IPS-11a (cell line): ENCODE measurements around the gene XRCC1.
A peak's percentile ranks its signal among the peaks of the same experiment; 100 is the strongest.

Source experiments
- H3K4me3 ChIP-seq: one replicate; pipeline ENCODE4 v1.5.1; 2013; ENCODE audit warnings: low read depth, low read length, control low read depth

The XRCC1 gene, protein sequence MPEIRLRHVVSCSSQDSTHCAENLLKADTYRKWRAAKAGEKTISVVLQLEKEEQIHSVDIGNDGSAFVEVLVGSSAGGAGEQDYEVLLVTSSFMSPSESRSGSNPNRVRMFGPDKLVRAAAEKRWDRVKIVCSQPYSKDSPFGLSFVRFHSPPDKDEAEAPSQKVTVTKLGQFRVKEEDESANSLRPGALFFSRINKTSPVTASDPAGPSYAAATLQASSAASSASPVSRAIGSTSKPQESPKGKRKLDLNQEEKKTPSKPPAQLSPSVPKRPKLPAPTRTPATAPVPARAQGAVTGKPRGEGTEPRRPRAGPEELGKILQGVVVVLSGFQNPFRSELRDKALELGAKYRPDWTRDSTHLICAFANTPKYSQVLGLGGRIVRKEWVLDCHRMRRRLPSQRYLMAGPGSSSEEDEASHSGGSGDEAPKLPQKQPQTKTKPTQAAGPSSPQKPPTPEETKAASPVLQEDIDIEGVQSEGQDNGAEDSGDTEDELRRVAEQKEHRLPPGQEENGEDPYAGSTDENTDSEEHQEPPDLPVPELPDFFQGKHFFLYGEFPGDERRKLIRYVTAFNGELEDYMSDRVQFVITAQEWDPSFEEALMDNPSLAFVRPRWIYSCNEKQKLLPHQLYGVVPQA

DNA sequence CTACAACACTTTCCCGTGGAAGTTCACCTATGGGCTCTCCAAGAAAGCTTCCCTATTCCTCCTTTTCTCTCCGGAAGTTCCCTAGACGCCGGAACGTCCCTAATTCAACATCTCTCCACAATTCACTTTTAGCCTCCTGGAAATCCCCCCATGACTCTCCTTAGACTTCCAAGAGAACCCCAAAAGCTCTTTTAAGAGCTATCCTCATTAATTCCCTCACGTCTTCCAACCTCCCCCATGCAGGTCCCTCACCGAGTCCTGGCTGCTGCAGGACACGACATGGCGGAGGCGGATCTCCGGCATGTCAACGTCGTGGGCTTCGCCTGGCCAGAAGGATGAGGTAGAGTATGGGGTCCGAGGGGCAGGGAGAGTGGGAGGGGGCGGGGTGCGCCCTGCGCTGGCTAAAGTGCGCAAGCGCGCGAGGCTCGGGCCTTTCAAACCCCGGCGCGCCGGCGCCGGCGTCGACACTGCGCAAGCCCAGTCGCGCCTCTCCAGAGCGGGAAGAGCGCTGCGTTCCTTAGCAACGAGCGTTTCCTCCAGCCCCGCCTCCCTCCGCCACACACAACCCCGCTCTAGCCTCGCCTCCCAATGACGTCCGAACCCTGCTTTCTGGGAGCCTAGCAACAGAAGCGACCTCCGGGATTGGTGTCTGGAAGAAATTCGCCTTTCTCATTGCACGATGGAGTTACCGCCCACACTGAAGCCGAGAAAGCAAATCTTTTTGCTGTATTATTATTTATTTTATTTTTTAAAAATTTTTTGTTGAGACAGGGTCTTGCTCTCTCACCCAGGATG, at the start of gene XRCC1, which contains the start of gene PINLYP:
TSS of gene XRCC1 (minus strand) at position 372 of the 795 bp plus-strand sequence. CDS start at position 303, 69 bp downstream.
TSS of gene PINLYP (plus strand) at position 646 of the 795 bp plus-strand sequence. CDS start 1,391 bp downstream, outside the sequence.
- H3K4me3 ChIP-seq = peak within 1 kb of the TSS; percentile 78

DNA sequence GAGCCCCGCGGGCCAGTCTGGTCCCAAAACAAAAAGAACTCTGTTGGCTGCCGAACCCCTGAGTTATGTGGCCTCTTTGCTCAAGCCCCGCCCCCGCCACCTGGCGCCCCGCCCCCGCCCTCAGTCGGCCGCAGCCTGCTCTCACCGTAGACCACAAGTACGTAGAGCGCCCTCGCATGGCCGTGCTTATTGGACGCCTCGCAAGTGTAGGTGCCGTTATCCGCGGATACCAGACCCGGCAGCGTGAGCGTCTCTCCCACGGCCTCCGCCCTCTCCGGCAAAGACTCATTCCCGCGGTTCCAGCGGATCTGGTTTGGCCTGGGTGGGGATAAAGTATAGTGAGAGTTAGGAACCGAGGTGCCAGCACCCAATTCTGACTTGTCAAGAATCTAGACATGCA, 49.6 kb upstream of the XRCC1 start:
- no peak overlapping the region for H3K4me3 ChIP-seq

DNA sequence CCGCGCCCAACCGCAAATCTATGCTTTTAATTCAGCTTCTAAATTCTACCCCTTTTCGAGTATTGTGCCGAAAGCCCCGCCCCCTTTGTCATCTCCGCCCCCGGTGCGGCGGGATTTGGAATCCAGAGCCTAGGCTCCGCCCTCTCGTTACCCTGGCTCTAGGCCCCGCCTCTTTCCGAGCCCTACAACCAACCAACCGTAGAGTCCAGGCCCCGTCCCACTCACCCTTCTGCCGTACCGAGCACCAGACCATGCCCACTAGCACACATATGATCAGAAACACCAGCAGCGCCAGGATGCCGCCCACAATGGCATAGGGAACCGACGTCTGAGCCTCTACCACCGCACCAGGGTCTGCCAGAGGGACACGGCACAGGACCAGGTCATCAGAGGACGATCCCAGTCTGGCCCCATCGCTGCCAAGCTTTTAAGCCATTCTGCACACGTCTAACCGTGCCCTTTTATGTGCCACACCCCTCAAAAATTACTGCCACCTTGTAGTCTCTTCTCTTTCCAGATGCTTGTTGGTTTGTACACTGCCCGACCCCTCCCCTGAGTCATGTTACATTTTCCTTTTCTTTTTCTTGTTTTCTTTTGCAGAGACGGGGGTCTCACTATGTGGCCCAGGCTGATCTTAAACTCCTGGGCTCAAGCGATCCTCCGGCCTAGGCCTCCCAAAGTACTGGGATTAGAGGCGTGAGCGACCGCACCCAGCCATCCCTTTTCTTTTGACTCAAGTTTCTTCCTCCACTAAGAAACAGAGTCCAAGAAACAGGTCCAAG, 48.8 kb upstream of the XRCC1 start:
- no peak overlapping the region for H3K4me3 ChIP-seq

DNA sequence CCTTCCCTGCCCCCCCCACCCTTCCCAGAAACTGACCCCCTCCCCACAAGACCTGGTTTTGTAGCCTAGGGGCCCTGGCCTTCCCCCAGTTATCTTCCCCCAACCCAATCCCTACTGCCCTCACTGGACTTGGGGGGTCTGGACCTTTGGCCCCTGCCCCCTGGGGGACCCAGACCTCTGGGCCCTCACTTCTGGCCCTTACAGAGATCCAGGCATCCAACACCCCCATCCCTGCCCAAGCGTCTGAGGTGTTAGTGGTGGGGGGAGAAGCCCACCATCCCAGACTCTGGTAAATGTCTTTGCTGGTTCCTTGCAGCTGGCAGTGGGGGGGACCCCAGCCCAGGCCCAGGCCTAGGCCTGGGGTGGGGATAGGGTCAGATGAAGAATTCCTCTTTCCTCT, 47.6 kb upstream of the XRCC1 start:
- no peak overlapping the region for H3K4me3 ChIP-seq

DNA sequence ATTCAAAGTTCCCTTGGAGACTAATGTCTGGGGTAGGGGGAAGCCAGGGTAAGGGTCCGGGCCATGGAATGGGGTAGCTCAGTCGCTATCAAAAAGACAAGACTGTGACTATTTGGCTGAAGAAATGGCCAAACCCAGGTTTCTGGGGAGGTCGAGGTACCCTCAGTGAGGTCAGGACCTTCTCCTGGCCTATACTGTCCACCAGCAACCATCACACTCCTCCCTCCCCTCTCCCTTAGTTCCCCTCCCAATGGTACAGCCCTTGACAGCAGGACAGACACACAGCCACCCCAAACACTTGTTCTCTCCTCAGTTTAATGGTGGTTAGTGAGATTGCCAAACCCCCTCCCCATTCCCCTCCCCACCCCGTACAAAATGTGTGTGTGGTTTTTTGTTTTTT, 46.7 kb upstream of the XRCC1 start:
- no peak overlapping the region for H3K4me3 ChIP-seq

DNA sequence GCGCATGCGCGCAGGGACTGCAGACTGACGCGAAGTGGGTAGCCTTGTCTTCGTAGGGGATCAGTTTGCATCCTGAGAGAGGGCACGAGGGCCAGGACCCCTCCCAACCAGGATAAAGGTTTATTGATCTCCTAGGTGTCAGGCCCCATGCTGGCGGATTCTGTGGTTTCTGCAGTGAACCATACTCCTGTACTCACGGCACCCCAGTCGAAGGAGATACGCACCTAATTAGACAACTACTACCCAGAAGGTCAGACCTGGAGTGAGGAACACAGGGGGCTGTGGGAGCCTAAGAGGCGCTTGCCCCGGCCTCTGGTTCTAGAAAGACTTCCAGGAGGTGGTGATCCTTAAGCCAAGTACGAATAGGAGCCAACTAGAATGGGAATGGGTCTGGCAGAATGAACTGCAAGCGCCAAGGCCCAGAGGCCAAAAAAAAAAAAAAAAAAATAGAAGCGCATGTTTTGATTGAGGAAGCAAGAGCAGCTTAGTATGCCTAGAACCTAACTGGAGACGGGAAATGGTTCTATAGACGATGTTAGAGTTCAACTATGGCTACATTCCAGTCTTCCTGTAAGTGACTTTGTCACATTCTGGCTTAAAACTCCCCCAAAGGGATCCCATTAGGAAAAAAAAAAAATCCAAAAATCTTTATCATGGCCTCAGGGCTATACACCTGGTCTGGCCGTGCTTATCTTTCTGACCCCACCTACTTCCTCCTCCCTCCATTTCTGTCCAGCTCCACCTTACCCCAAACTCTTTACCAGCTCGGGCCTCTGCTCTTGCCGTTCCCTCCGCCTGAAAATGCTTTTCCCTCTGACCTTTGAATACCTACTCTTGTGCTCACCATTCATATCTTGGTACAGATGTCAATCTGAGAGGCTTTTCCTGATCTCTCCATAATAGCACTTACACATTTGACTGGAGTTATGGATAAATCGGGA, 45.0 kb upstream of the XRCC1 start:
- H3K4me3 ChIP-seq = peak overlapping the region; percentile 77

DNA sequence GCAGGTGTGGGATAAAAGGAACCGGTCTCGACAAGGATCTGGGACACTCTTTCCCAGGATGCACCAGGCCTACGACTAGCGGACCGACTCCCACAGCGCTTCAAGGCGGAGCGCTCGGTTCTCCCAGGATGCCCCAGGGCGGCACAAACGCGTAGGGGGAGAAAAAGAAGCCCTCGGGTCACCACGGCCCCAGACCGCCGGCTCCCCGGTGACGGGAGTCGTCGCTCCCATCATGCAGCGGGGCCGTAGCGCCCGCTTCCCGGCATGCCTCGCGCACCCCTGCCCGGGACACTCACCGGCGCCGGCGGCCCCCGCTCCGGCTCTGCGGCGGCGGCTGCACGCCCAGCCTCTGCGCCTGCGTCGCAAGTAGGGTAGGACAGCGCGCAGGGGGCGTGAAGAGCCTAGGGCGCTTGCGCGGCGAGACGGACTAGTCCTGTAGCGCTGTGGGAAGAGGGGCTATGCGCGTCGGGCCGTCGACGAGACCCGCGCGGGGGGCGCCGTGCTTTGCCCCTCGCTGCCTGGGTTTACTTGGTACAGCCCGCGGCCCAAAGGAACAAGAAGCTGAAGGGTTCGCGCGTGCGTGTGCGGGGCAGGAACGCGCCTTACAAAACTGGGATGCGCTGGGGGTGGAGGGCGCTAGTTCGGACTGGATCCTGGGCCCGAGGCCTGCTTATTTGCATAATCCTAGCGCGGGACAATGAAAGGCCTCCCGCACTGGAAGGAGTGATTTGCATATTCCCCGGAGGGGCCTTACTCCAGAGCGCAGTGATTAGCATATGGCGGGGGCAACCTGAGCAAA, 44.1 kb upstream of the XRCC1 start, which contains the start of gene ZNF428:
TSS of gene ZNF428 (minus strand) at position 368 of the 799 bp plus-strand sequence. CDS start 5,325 bp downstream, outside the sequence.
- H3K4me3 ChIP-seq = peak within 1 kb of the TSS; percentile 77

DNA sequence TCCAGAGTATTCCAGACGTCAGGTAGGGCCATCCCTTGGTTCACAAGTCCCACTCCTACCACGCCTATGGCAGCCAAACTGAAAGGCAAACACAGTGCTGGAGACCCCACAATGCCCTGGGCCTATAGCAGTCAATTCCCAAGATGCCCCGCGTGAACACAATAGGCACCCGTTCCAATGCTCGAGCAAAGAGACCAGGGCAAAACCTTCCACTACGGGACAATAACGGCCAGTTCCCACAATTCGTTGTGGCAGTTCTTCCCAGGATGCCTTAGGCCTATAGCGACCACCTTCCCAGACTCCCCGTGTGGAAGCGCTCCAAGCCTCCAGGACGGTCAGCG, 43.6 kb upstream of the XRCC1 start:
- peak overlapping the region; percentile 77 for H3K4me3 ChIP-seq

DNA sequence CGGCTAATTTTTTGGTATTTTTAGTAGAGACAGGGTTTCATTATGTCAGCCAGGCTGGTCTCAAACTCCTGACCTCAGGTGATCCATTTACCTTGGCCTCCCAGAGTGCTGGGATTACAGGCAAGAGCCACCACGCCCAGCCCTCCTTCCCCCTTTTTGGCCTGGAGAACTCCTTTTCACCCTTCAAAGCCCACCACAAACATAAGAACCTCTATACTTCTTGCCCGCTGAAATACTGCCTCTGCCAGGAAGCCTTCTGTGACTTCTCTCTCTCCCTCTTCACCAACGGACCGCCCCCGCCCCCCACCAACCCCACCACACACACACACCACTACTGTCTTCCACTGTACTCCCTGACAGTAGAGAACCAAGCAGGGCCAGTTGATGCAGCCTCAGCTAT, 41.6 kb upstream of the XRCC1 start:
- no peak overlapping the region for H3K4me3 ChIP-seq

DNA sequence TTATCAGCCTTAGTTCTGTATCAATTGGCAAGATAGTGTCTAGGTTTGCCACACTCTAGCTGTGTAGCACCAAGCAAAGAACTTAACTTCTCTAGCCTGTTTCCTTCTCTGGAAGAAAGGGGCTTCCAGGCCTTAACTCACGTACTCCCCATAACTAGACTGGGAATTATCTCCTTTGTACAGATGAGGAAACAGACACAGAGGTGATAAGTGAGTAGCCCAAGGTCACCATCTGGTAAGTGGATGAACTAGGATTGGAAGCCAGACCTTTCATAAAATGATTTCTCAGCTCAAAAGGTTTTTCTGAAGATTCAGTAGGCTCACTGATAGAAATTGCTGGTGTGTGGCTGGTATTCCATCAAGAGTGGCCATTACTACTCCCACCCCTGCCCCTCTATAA, 41.0 kb upstream of the XRCC1 start:
- H3K4me3 ChIP-seq = no peak overlapping the region

DNA sequence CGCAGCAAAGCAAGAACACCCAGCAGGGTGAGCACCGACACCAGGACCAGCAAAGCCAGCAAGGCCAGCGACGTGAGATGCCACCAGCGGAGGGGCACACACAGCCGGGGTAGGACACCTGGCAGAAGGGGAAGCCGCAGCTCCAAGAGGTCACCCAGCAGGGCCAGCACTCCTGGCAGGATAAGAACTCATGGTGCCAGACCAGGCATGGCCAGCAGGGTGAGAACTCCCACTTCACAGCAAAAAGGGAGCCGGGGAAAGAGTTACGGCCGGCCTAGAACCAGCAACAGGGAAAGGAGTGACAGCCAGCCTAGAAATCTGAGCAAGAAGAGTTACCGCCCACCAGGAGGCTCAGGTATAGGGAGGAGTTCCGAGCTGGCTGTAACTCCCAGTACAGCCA, 37.0 kb upstream of the XRCC1 start:
- H3K4me3 ChIP-seq = no peak overlapping the region

DNA sequence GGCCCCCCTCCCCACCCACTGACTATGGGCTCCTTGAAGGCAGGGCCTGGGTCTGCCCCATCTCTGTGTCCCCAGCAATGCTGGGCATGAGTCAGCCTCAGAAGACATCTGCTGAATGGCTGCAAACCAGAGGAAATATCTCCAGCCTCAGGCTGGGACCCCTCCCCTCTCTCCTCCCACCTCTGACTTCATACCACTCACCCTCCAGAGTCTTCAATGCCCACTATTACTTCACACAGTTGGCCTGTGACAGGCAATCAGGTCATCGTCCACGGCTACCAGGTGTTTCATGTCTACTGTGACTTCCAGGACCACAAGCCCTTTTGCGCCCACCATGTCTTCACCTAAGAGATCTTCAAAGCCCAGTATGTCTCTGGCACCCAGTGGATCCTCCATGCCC, 36.5 kb upstream of the XRCC1 start, which contains the start of gene SRRM5:
TSS of gene SRRM5 (plus strand) at position 301 of the 400 bp plus-strand sequence. CDS start at position 335, 34 bp downstream.
- H3K4me3 ChIP-seq = no peak within 1 kb of the TSS

DNA sequence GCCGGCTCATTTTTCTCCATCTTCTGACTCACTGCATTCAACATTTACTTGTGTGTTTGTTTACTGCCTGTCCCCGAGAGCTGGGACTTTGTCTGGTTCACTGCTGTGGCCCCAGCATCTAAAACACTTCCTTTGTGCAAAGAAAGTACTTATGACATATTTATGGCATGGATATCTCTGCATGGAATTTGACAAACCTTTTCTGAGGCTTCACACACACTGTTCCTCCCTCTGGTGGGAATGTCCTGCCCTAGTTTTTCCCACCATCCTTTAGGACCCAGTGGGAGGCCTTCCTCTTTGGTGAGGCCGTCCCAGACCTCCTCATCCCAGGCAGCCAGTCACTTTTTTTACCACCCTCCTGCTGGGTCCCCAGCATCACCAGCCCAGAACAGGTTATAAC, 35.2 kb upstream of the XRCC1 start:
- H3K4me3 ChIP-seq = no peak overlapping the region

DNA sequence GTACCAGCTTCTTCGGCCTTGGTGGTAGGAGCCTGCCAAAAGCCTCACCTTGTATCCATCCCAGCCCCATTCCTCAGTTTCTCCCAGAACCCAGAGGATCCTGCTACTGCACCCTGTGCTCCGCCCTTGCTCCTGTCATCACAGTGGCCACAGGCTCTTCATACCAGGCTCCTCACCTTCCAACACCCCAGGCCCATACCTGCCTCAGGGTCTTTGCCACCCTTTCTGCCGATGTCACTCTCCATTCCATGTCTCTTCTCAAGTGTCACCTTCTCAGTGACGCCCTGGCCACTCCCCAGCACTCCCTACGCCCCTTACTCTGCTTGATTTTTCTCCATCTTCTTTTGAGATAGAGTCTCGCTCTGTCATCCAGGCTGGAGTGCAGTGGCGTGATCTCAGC, 34.5 kb upstream of the XRCC1 start:
- no peak overlapping the region for H3K4me3 ChIP-seq

DNA sequence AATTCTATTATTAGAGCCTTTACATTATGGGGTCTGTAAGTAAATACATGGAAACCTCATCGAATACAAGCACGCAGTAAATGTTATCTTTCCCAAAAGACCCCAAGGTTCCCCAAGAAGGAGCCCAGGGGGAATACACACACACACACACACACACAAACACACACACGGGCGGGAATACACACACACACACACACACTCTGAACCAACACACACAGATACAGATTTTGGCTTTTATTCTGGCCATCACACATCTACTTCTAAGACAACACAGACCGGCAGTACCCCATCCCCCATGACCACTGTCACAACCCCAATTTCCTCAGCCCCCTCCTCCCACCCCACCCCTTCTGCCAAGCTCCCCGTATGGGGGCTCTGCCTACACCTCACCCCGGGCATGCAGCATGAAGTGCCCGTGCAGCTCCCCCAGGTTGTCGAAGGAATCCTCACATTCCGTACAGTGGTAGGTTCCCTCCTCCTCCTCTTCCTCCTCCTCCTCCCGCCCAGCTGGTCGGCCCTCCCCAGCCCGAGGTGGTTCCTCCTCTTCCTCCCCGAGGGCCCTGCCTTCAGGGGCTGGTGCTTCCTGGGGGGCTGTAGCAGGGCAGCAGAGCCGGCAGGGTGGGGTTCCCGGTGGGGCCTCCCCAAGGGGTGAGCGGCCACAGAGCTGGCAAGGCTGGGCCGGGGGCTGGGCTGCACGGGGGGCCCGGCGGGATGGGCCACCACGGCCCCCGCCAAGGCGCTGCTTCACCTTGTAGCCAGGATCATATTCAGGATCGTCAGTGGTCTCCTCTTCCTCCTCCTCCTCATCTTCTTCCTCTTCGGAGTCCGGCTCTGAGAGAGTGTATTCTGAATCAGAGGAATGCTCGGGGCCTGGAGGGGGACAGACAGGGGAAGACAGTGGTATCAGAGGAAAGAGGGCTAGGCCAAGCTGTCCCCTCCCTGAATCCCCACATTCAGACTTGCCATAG, 32.2 kb upstream of the XRCC1 start:
- no peak overlapping the region for H3K4me3 ChIP-seq

DNA sequence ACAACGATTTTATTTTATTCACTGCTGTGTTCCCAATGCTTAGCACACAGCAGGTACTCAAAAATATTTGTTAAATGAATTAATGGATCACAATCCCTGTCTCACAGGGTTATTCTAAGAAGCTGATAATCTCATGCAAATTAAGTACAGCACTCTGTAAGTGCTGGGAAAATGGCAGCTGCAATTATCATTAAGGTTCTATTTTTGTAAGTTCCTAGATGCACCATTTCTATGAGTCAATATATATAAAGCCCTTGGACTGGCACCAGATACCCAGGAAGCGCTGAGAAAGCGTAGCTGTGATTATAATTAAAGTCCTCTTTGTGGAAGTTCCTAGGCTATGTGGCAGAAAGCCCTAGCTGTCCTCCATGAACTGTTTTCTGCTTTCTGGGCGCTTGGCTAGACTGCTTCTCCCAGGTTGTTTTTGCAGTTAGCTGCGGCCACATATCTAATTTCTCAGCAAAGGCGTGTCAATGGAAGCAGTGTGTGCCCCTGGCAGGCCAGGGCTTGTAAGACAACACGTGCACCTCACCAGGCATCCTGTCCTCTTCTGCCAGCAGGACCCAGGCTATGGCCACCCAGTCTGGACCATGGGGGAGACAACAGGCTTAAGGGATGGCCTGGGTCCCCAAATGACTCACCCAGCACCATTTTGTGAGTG, 31.4 kb upstream of the XRCC1 start:
- H3K4me3 ChIP-seq = no peak overlapping the region
